SKM-1 (cell line): Measurements from ENCODE around the gene GTF2A2.

Experiments
- DNase-seq: peaks from one replicate; lab custom pipeline; 2025; ENCODE audit not compliant: unreplicated experiment; lab: John Stamatoyannopoulos, UW

GTF2A2 gene

DNA sequence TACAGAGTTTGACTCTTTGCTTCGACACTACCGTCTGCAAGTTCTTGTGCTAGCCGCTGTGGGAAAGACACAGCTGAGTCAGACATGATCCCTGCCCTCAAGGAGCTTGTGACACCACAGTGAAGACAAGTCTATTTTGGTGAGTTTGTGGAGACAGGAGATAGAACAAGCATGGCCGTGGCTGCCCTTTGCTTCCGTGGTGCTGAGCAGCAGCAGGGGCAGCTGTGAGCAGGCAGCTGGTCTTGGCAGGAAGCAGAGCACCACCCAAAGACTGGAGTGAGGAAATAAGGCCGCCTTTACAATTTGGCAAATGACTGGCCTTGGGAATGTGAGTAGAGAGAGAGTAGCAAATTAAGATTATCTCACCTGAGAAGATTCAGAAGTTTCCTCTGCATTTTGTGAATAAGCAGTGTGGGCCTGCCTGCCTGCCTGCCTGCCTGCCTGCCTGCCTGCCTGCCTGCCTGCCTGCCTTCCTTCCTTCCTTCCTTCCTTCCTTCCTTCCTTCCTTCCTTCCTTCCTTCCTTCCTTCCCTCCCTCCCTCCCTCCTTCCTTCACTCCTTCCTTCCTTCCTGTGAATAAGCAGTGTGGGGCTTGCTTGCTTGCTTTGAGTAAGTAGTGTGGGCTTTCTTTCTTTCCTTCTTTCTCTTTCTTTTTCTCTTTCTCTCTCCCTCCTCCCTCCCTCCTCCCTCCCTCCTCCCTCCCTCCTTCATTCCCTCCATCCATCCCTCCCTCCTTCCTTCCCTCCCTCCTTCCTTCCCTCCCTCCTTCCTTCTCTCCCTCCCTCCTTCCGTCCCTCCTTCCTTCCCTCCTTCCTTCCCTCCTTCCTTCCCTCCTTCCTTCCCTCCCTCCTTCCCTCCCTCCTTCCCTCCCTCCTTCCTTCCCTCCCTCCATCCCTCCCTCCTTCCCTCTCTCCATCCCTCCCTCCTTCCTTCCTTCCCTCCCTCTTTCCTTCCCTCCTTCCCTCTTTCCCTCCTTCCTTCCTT lies 47.3 kb downstream of the GTF2A2 start:
- no peak for DNase-seq

GRCh38 chr15:59605994-59606393 lies 51.3 kb downstream of the GTF2A2 start:
- DNase-seq = no peak

- no peak for DNase-seq
Measured at GRCh38 chr15:59598461-59598860, 58.9 kb downstream of the GTF2A2 start.

DNA sequence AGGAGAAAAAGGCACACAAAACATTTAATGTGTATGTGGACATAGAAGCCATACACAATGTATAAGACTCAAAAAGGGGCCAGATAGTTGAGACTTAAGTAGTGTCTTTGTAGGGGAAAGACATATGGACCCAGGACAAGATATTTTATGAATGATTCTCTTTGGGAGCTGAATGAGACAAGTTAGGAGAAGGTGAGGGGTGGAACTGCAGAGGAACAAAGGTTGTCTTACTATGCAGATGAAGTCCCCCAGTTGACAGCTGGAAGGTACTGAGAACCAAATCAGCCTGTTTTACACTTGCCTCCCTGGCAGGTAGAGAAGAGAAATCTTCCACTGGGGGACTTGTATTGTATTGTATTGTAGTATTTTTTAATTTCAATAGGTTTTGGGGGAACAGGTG lies 60.7 kb downstream of the GTF2A2 start:
- DNase-seq = no peak

DNA sequence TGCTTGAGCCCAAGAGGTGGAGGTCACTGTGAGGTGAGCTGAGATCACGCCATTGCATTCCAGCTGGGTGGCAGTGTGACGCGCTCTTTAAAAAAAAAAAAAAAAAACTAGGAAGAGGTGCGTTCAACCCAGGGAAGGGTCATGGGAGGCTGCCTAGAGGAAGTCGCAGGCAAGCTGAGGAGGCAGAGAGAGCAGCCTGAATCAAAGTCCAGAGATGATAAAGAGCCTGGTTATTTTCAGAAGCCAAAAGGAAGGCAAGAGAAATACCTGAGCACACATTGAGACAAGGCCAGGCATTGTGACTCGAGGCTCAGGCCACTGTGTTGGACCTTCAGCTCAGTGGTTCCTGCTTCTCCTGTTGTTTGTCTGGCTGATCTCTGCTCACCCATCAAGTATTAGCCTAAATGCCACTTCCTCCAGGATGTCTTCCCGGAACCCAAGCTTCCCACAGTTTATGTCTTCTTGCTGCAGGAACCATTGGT lies 61.8 kb downstream of the GTF2A2 start:
- no peak for DNase-seq

GRCh38 chr15:59594991-59595390 lies 62.3 kb downstream of the GTF2A2 start:
- no peak for DNase-seq

DNA sequence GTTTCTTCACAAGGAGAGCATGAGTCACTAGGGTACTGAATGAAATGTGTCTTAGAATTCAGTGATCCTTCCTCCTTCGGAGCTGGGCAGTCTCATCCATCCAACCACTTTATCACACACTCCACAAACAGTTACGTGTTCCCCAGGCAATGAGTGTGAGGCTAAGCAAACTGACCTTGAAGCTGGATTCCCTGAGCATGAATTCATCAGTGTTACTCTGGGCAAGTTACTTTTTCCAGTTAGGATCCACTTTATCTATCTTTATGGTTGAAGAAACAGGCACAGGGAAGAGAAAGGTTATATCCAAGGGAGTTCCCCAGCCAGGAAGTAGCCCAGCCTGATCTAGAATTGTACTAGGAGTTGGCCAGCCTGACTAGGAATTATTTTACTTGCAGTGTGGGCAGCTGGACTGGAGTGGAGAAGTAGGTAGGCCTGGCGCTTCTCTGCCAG lies 62.8 kb downstream of the GTF2A2 start:
- no peak for DNase-seq

DNA sequence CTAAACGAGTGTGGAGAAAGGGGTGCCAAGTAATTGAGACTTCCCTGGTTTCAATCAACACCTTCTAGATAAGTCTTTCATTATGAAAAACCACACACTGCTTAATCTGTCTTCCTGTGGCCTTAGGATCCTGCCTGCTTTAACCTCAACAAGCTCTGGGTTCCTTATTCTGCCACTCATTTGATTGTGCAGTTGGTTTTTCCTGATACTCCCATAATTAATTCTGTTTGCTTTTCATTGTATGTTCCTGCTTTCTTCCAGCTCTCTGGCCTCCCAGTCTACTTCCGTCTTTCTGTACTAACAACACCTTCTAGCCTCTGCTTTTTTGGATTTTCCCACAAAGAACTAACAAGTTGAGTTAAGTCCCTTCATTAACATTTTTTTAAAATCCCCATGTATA lies 66.0 kb downstream of the GTF2A2 start:
- no peak for DNase-seq

DNA sequence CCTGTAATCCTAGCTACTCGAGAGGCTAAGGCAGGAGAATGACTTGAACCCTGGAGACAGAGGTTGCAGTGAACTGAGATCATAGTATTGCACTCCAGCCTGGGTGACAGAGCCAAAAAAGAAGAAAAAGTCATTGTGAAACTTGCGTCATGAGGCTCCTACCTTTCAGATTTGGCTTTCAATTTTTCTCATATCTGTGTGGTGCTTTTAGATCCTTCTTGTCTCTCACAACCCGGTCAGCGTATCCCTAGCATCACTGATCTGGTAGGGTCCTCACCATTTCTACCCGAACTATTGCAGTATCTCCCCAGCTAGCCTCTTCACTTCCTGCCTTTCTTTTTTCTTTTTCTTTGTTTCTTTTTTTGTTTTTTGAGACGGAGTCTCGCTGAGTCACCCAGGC lies 67.3 kb downstream of the GTF2A2 start:
- DNase-seq = no peak
